Measurements from ENCODE around the gene SPPL2A. TPM values are rescaled to one million over a fixed set of nuclear protein-coding genes. Genes with fewer than 3 reads are reported as not detected.

The SPPL2A gene
- total and polyA plus RNA-seq, 11 donors: 21.5 to 231 (median 115) TPM

DNA sequence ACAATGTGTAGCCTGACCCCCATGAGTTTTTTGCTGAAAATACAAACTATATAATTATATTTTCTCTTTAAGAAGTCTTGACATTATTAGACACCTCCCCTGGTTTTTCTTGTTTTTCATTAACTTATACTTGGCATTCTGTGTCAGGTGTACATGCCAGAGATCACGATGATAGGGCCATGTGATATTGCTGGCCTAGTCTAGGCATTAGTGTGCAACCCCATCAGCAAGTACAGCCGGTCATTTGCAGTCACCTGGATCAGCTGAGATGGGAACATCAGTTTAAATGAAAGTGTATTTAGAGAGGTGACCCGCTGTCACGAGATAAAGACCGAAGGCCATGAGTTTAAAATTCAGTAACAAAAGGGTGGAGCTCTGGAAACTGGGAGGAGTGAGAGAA is 12.6 kb upstream of the SPPL2A start:
- 82 to 90% (median 88%) methylated on average over 5 of the region's 5 CpGs for WGBS, 4 donors
- Histone ChIP-seq H3K27me3 (no peaks in the 10 kb centered on the region), H3K27ac (no peak overlapping the region)

DNA sequence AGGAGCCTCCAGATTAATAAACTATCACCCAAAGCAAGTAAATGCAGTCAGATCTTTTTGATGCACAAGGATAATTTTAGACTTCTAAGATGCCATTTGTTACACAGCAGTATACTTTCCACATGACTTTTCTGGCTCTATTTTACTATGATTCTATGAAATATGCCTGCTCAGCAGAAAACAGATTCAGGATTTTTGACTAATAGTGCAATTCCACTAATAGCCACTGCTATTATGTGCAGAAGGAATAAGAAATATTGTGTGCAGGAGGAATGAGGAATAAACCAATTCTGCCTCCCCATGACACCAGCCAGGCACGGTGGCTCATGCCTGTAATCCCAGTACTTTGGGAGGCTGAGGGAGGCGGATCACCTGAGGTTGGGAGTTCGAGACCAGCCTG is 11.5 kb upstream of the SPPL2A start:
- Histone ChIP-seq H3K36me3 (no peaks in the 10 kb centered on the region), H3K27me3 (no peaks in the 10 kb centered on the region), H3K27ac (no peak overlapping the region), H3K4me3 (no peak overlapping the region), H3K4me1 (peaks cover 0 to 11% (median 0%) of the 10 kb centered on the region in 12 donors), H3K9me3 (no peaks in the 10 kb centered on the region)
- WGBS, 4 donors: 92 to 100% (median 94%) methylated on average over 3 of the region's 3 CpGs
- DNase-seq: no peak
- intact Hi-C loops (cut with DNase I): loop anchor here in 1 of 10 donors (10.0 kb wide), 1 partner anchor 98 kb away; no protein-coding TSS in a partner anchor
- TF ChIP-seq CTCF (IDR thresholded peaks at IDR 0.05) (peak in 2 of 12 donors; percentile 21 to 29), POLR2A (IDR thresholded peaks at IDR 0.05) (no peak)
- ATAC-seq: no peak

More for the DNA sequence above, 12.6 kb upstream of the SPPL2A start:
- no peaks in the 10 kb centered on the region for H3K36me3 ChIP-seq
- peaks cover 0 to 14% (median under 1%) of the 10 kb centered on the region in 12 donors for H3K4me1 ChIP-seq
- no peaks in the 10 kb centered on the region for H3K9me3 ChIP-seq
- no peak for TF ChIP-seq CTCF (IDR thresholded peaks at IDR 0.05)
- no peak for TF ChIP-seq POLR2A (IDR thresholded peaks at IDR 0.05)
- intact Hi-C loops (cut with DNase I): loop anchor here in 1 of 10 donors (10.0 kb wide), 1 partner anchor 97 kb away; no protein-coding TSS in a partner anchor
- no peak overlapping the region for H3K4me3 ChIP-seq
- ATAC-seq (no peak), DNase-seq (no peak)

DNA sequence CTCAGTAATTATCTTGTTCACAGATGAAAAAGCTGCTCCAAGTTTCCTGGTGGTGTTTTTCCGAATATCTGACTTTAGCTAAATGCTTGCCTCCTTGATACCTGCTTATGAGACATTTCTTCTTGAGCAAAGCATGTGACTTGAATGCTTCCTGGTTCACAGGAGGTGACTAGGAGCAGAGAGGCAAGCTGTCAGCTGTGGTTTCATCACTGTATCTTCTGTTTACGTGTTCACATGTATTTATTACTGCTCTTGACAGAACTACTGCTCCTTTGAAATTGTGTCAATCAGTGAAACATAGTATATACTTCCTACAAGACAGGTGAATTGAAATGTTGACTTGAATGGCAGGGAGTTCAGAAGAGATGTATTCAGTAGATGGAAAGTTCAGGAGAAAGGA is 8.9 kb upstream of the SPPL2A start:
- Histone ChIP-seq H3K27me3 (no peaks in the 10 kb centered on the region), H3K4me3 (no peak overlapping the region), H3K4me1 (no peaks in the 10 kb centered on the region), H3K27ac (no peak overlapping the region), H3K36me3 (no peaks in the 10 kb centered on the region), H3K9me3 (no peaks in the 10 kb centered on the region)
- TF ChIP-seq CTCF (IDR thresholded peaks at IDR 0.05) (no peak), POLR2A (IDR thresholded peaks at IDR 0.05) (no peak)
- ATAC-seq: peak in 1 of 4 donors; percentile 20
- no peak for DNase-seq
- WGBS, 4 donors: 71 to 83% (median 75%) methylated on average over 2 of the region's 2 CpGs
- intact Hi-C loops (cut with DNase I): loop anchor here in 1 of 10 donors (10.0 kb wide), 1 partner anchor 100 kb away; no protein-coding TSS in a partner anchor

- no peak overlapping the region for H3K27ac ChIP-seq
- ATAC-seq: no peak
- no peak for DNase-seq
- WGBS, 4 donors: 82 to 93% (median 92%) methylated on average over 3 of the region's 3 CpGs
- no peak for TF ChIP-seq CTCF (IDR thresholded peaks at IDR 0.05)
- no peak for TF ChIP-seq POLR2A (IDR thresholded peaks at IDR 0.05)
- no peaks in the 10 kb centered on the region for H3K9me3 ChIP-seq
- no peaks in the 10 kb centered on the region for H3K36me3 ChIP-seq
- H3K4me3 ChIP-seq: no peak overlapping the region
- intact Hi-C loops (cut with DNase I): loop anchor here in 1 of 10 donors (10.0 kb wide), 1 partner anchor 101 kb away; no protein-coding TSS in a partner anchor
- no peaks in the 10 kb centered on the region for H3K27me3 ChIP-seq
- peaks cover 0 to 7% (median 0%) of the 10 kb centered on the region in 12 donors for H3K4me1 ChIP-seq
These were observed 7.9 kb upstream of the SPPL2A start for GRCh38 chr15:50773389-50773788.

Data from heart left ventricle (tissue), 16 donors.